Adipocyte (in vitro differentiated cells): ENCODE results near the gene RAD21L1.

Experiments
- DNase-seq: peaks from one replicate; pipeline ENCODE4 v3.0.0-alpha.2; 2015; ENCODE audit warnings: low read depth
- H3K27me3 ChIP-seq: replicated peaks from 2 replicates; pipeline ENCODE4 v1.7.0; 2013; ENCODE audit warnings: mild to moderate bottlenecking, low read length, moderate library complexity; ENCODE audit not compliant: control insufficient read depth, insufficient read depth
- H3K36me3 ChIP-seq: 2 replicates; pipeline ENCODE4 v1.7.0; 2013; ENCODE audit warnings: low read length, mild to moderate bottlenecking, moderate library complexity; ENCODE audit not compliant: control insufficient read depth, insufficient read depth, severe bottlenecking
- H3K4me1 ChIP-seq: 2 replicates; pipeline ENCODE4 v1.7.0; 2013; ENCODE audit warnings: mild to moderate bottlenecking, low read length, moderate library complexity; ENCODE audit not compliant: control insufficient read depth, insufficient read depth
- H3K4me3 ChIP-seq: 2 replicates; pipeline ENCODE4 v1.7.0; 2013; ENCODE audit warnings: mild to moderate bottlenecking, low read length, moderate library complexity
- H3K9ac ChIP-seq: 2 replicates; pipeline ENCODE4 v1.7.0; 2013; ENCODE audit warnings: mild to moderate bottlenecking, low read length, moderate library complexity
- H3K9me3 ChIP-seq: 2 replicates; pipeline ENCODE4 v1.7.0; 2013; ENCODE audit warnings: mild to moderate bottlenecking, low read length, moderate library complexity; ENCODE audit not compliant: control insufficient read depth

Gene RAD21L1

GRCh38 chr20:1287787-1288569 lies 62.1 kb downstream of the RAD21L1 start:
- Histone ChIP-seq H3K4me1 (no peaks in the 10 kb centered on the region), H3K27me3 (no peaks in the 10 kb centered on the region), H3K9ac (no peak overlapping the region), H3K4me3 (no peak overlapping the region), H3K36me3 (no peaks in the 10 kb centered on the region), H3K9me3 (no peaks in the 10 kb centered on the region)
- no peak for DNase-seq

DNA sequence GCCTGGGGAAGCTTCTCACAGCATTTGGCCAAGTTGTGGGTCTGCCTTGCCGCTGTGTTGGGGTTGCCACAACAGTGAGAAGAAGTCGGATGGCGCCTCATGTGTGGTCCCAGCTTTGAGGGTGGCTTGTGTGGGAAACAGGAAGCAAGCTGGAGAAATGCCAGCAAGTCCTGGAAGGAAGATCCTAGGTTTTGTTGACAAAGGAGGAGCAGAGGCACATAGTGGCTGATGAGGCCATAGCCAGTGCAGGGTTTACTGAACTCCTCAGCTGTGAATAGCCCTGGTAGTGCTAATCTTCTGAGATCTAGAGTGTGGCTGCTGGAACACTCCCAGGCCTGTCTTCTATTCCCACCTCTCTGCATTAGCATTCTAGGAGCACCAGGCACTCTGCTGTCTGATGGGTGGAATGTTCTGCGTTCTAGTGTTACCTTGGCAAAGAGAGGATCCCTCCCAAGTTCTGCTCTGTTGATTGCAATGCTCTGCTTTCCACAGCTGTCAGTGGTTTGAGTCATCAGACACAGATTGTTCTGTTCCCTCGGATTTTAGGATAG lies 65.4 kb downstream of the RAD21L1 start:
- Histone ChIP-seq H3K4me1 (no peaks in the 10 kb centered on the region), H3K36me3 (no peaks in the 10 kb centered on the region), H3K9ac (no peak overlapping the region), H3K9me3 (no peaks in the 10 kb centered on the region), H3K4me3 (no peak overlapping the region), H3K27me3 (no peaks in the 10 kb centered on the region)
- DNase-seq: no peak

DNA sequence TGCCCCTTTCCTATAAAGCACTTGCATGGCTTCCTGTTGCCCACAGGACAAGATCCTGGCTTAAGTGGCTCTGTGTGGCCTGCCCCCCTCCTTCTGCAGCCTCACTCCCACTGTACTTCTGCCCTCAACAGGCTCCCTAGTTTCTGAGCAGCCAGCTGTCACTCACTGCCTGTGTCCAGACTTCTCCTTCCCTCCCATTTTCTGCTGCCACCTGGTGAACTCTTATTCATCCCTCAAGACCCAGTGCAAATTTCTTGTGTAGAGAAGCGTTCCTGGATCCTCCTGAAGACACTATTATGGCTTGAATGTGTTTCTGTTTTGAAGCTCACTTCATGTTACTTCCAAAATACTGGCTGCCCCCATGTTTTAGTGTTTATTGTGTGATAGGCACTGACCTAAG lies 66.8 kb downstream of the RAD21L1 start:
- Histone ChIP-seq H3K27me3 (no peaks in the 10 kb centered on the region), H3K4me3 (no peak overlapping the region), H3K4me1 (no peaks in the 10 kb centered on the region), H3K36me3 (no peaks in the 10 kb centered on the region), H3K9me3 (no peaks in the 10 kb centered on the region), H3K9ac (no peak overlapping the region)
- no peak for DNase-seq

DNA sequence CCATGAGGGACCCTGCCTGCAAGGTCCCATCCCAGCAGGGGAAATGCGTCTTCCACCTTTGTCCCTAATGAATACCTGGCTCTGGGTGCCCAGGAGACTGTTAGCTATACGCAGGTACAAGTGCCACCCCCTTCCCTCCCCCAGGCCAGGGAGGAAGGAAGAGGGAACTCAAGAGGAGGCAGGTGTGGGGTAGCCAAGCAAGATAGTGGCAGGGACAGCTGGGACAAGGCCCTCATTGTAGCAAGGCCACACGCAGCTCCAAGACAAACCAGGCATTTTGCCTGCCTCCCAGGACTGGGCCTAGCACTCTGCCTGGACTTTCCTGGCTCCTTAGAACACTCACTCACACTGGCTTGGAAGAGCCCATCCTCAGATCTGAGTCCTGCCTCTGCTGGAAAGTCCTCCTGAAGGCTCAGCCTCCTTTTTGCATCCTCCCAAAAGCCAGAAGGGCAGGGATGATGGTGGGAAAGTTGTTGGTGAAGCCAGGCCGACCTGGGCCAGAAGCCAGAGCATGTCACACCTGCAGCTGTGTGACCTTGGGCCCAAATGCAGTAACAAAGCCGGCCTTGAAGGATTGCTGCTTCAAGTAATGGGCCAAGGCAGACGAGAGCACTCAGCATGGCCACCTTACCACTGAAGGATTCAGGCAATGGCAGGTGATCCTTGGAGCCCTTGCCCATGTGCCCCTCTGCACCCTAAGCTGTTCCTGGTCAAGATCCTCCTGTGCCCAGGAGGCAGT lies 68.0 kb downstream of the RAD21L1 start:
- no peaks in the 10 kb centered on the region for H3K4me1 ChIP-seq
- H3K4me3 ChIP-seq: no peak overlapping the region
- no peaks in the 10 kb centered on the region for H3K27me3 ChIP-seq
- H3K36me3 ChIP-seq: peaks cover under 1% of the 10 kb centered on the region
- no peak for DNase-seq
- no peak overlapping the region for H3K9ac ChIP-seq
- H3K9me3 ChIP-seq: no peaks in the 10 kb centered on the region

DNA sequence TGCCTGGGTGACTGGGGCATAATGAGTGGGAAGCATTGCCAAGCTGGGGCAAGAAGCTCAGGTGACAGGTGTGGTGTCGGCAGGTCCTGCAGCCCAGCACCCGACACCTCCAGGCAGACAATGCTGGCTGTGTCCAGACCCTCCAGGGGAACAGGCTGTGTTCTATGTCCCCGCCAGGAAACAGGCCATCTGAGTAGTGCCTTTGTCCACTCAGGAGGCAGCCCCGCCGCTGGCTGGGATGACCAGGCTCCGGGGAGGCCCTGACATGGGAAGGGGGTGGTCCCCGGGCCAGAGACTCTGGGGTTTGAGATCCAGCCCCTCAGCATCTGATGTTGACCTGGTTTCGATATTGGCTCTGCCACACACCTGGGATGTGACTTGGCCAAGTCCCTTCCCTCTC lies 68.7 kb downstream of the RAD21L1 start:
- H3K4me1 ChIP-seq: no peaks in the 10 kb centered on the region
- no peak overlapping the region for H3K4me3 ChIP-seq
- H3K9me3 ChIP-seq: no peaks in the 10 kb centered on the region
- no peak overlapping the region for H3K9ac ChIP-seq
- no peaks in the 10 kb centered on the region for H3K27me3 ChIP-seq
- DNase-seq: no peak
- H3K36me3 ChIP-seq: peaks cover 7% of the 10 kb centered on the region

GRCh38 chr20:1295276-1295930 lies 69.6 kb downstream of the RAD21L1 start:
- Histone ChIP-seq H3K9me3 (no peaks in the 10 kb centered on the region), H3K27me3 (no peaks in the 10 kb centered on the region), H3K36me3 (peaks cover 13% of the 10 kb centered on the region), H3K4me1 (no peaks in the 10 kb centered on the region), H3K4me3 (no peak overlapping the region), H3K9ac (no peak overlapping the region)
- DNase-seq: no peak

DNA sequence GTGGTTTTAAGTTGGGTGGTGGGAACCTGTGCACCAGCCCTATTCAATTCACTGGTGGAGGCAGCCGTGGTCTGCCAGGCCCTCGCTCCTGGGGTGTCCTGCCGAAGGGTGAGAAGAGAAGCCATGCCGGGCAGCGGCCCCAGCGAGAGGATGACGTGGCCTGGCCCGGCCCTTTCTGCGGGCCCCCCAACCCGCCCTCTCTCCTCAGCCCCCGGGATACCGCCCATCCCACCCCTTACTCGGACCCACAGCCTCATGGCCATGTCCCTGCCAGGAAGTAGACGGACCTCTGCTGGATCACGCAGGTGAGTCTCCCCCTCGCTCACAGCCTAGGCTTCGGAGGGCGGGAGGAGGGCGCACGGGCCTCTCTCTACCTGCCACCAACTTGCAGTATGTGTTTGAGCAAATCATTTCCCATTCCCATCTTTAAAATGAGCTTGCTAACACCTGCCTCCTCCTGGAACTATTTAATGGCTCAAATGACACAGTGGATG lies 70.3 kb downstream of the RAD21L1 start:
- Histone ChIP-seq H3K9ac (no peak overlapping the region), H3K4me3 (no peak overlapping the region), H3K27me3 (no peaks in the 10 kb centered on the region), H3K4me1 (no peaks in the 10 kb centered on the region), H3K9me3 (no peaks in the 10 kb centered on the region), H3K36me3 (peaks cover 13% of the 10 kb centered on the region)
- no peak for DNase-seq

GRCh38 chr20:1296922-1297321 lies 71.1 kb downstream of the RAD21L1 start:
- Histone ChIP-seq H3K4me1 (no peaks in the 10 kb centered on the region), H3K4me3 (no peak overlapping the region), H3K27me3 (no peaks in the 10 kb centered on the region), H3K9me3 (no peaks in the 10 kb centered on the region), H3K36me3 (peaks cover 13% of the 10 kb centered on the region), H3K9ac (no peak overlapping the region)
- DNase-seq: no peak

DNA sequence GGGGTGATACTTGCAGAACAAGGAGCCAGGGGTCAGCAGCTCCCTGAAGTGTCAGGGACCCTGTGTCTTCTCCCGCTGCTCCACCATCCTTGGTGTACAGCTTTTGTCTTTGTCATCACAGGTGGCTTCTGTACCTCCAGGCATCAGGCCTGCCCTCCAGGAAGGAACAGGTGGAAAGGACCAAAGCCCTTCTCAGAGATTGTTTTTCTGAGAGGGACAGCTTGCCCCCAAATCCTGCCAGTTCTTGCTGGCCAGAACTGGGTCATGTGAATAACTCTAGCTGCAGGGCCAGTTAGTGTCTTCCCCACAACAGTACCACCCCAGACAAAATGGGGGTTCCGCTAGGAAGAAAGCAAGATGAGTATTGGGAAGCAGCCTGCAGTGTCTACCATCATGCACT lies 71.6 kb downstream of the RAD21L1 start:
- no peak for DNase-seq
- Histone ChIP-seq H3K9me3 (no peaks in the 10 kb centered on the region), H3K36me3 (peaks cover 13% of the 10 kb centered on the region), H3K4me1 (no peaks in the 10 kb centered on the region), H3K4me3 (no peak overlapping the region), H3K9ac (no peak overlapping the region), H3K27me3 (no peaks in the 10 kb centered on the region)

DNA sequence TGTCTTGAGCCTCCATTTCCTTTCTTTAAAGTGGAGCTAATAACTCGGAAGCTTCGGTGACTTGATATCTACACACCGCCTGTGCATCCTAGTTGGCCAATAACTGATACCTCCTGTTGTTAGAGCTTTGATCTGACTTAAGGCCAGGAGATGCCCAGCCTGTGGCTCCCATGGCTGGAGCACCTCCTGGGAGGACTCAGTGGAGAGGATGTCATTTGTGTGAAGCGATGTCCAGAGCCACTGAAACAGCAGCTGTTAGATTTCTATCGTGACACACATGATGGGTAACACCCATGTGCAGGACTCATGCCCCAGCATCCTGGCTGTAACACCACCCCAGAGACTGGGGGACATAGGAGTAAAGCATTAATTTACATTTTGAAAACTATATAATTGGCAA lies 72.3 kb downstream of the RAD21L1 start:
- Histone ChIP-seq H3K4me1 (no peaks in the 10 kb centered on the region), H3K9me3 (no peaks in the 10 kb centered on the region), H3K9ac (no peak overlapping the region), H3K4me3 (no peak overlapping the region), H3K36me3 (peaks cover 13% of the 10 kb centered on the region), H3K27me3 (no peaks in the 10 kb centered on the region)
- no peak for DNase-seq

DNA sequence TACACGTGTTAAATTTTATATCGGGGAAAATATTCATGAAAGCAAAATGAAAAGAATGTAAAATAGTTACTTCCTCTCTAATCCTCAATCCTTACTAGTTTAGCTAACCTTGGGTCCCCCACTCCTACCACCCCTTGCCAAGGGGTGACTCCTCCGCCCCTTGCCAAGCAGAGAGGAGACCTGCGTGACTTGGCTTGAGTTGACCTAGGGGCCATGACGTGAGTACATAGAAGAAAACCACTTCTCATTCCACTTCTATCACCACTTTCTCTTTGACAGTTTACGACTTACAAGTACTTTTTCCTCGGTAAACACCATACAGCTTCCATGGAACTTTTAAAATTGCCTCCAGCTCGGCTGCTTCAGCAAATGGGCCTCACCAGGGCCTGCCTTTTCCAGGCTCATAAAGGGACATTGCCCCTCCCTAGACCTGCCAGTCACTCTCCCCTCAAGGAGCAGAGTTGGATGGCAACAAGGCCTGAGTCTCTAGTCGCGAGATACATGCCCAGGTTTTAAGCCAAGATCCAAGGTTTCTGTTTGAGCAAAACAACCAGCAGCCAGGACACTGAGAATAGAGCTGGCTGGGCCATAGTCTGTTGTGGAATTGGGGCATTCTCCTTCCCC lies 73.2 kb downstream of the RAD21L1 start:
- H3K9ac ChIP-seq: no peak overlapping the region
- H3K27me3 ChIP-seq: no peaks in the 10 kb centered on the region
- no peaks in the 10 kb centered on the region for H3K4me1 ChIP-seq
- H3K36me3 ChIP-seq: peaks cover 14% of the 10 kb centered on the region
- no peak for DNase-seq
- H3K9me3 ChIP-seq: no peaks in the 10 kb centered on the region
- H3K4me3 ChIP-seq: no peak overlapping the region
